Stimulated activated naive CD8-positive, alpha-beta T cell treated with anti-CD3 and anti-CD28 coated beads, Interleukin-15, Interleukin-2, amounts not matched to agents 100 U/mL and 50 U/mL, for 24 hours (primary cell): ENCODE results near the gene COL8A1.

Experiments used
- ATAC-seq: fragments of 150-1000 bp; cut with Tn5 transposase; one replicate; pipeline ENCODE4 v1.10.0; 2021
- DNase-seq: peaks from one replicate; pipeline ENCODE4 v3.0.0; 2021

Gene COL8A1

GRCh38 chr3:99639579-99639978 lies 1.2 kb downstream of the COL8A1 start:
- ATAC-seq: no peak
- DNase-seq: no peak

DNA sequence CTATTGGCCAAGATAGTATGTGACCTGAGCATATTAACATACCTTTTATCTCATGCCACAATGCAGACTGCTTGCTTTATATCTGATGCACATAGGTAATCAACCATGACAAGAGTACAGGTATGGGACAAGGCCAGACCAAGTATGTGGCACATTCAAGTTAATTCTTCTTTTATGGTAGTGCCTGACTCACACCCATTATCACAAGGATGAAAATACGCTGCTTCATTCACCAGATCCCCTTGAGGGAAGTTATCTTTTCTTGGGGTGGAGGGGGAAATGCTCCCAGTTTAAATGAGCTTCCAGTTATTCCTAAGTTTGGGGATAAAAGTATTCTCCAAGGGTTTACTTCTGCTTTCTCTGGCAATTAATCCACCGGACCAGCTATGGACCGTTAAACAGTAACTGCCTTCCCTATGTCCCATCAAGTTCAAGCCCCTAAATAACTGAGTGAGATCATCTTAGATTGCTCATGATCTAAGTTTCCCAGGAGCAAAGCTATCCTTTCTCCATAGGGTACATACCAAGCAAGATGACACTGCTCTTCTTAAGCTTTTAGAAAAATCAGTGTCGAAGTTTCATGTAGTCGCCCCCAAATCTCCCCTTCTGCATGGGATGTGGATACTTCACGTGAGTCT lies 1.9 kb downstream of the COL8A1 start:
- ATAC-seq (no peak), DNase-seq (no peak)

GRCh38 chr3:99641480-99641879 lies 3.1 kb downstream of the COL8A1 start:
- DNase-seq (no peak), ATAC-seq (no peak)

DNA sequence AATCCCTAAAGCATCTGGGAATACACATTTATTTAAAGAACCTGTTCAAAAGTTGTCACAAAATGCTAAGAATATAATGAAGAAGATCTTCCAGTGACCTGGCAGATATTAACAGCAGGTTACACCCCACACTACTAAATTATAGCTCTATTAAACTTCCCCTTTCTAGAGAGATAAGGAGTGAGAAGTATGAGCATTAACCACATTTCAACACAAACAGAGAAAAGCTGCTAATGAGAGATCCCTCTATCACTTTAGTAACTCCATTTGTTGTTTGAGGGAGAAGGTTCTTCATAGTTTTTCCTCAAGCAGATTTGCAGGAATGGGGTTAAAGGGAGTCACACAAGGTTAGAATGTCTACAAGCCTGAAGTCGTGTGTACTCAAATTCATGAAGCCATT lies 3.6 kb downstream of the COL8A1 start:
- no peak for DNase-seq
- no peak for ATAC-seq

- ATAC-seq: no peak
- DNase-seq: no peak
Observed at GRCh38 chr3:99644017-99644416, 5.6 kb downstream of the COL8A1 start.

GRCh38 chr3:99644746-99645145 lies 6.4 kb downstream of the COL8A1 start:
- ATAC-seq (no peak), DNase-seq (no peak)

DNA sequence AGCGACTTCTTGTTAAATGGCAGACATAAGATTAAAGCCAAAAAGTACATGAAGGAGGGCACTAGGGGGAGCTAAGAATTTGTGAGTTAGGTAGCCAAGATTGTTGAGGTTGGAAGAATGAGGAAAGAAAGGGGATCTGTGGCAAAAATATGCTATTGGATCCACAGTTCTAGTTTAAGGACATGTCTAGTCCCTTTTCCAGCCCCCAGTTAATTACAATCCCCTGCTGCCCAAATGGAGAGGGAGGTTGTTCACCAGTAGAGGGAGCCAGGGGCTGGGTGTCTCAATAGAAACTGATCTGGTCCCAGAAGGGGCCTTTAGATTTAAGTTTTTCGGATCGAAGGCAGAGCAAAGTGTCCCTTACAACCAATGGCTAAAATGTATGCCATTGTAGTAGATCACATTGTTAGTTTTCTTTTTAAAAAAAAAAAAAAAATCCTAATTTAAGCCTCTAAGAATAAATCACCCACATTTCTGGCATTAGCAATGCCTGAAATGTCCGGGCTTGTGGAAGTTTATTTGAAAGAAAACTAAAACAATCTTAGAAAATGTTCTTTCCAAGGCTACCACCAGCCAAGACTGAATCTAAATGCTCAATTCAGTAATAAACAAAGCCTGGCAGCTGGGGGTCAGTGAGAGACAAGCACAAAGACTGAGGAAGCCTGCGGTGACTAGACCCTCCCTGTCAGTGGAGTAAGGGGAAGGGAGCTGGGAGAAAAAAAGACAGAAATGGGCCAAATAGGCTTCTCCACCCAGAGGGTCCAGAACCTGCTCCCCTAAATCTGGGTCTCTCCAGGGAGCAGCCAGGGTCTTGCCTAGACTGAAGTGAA lies 7.1 kb downstream of the COL8A1 start:
- no peak for ATAC-seq
- DNase-seq: no peak

GRCh38 chr3:99646107-99646435 lies 7.7 kb downstream of the COL8A1 start:
- ATAC-seq (no peak), DNase-seq (no peak)

- ATAC-seq: no peak
Observed at GRCh38 chr3:99647081-99647480, 8.7 kb downstream of the COL8A1 start.

GRCh38 chr3:99648101-99648500 lies 9.7 kb downstream of the COL8A1 start:
- ATAC-seq: no peak
- no peak for DNase-seq

More at GRCh38 chr3:99647081-99647480, 8.7 kb downstream of the COL8A1 start:
- DNase-seq: no peak

- ATAC-seq (no peak), DNase-seq (no peak)
Observed at GRCh38 chr3:99648516-99648915, 10.1 kb downstream of the COL8A1 start.

DNA sequence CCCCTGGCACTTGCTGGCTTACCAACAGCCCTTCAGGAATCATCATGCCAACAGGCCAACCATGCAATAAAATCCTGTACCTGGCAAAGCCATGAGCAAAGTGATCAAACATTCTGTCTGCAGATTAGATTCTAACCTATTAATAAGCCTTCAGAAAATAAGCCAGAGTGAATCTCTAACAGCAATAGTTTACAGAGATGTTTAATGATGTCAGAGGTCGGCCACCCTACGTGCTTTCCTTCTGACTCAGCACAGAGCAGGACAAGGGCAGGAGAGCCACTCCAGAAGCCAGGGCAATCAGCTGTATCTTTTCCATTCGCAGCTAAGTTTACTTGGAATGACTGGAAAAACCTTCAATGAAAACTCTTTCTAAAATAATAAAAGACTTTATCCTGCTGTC lies 13.1 kb downstream of the COL8A1 start:
- ATAC-seq (no peak), DNase-seq (no peak)

DNA sequence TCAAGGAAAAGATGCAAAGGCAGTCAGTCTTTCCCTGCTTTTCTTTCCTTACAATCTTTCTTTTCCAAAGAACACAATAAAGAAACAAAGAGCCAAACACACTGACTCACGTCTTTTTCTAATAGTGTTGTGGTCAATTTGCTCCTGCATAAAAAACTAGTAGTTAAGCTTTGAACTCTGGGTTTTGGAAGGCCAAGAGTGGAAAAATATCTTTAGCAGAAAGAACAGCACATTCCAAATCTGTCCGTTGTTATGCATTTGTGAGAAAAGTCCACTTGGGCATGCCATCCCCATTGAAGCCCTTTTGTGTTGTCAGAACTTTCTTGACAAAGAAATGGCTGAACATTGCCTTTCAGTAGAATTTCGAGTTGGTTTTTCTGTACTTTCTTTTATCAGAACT lies 18.2 kb downstream of the COL8A1 start:
- no peak for ATAC-seq
- no peak for DNase-seq

DNA sequence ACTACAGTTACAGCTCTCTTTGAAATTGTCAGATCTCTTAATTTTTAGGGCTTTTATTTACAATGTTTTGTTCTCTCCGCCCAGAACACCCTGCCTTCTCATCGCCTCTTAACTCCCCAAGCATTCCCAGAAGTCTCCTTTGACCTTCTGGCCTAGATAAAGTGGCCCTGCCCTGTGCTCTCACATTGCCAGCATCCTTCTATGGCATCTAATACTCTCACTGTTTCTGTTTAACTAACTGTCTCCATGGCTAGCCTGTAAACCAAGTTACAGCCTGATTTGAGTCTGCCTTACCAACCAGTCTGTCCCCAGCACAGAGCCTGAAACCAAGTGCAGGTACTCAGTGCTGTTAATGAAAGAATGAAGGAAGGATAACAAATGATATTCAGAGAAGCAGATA lies 19.9 kb downstream of the COL8A1 start:
- no peak for ATAC-seq
- DNase-seq: no peak

GRCh38 chr3:99659032-99659431 lies 20.6 kb downstream of the COL8A1 start:
- no peak for DNase-seq
- peak; percentile 76 for ATAC-seq

- DNase-seq: no peak
Observed at GRCh38 chr3:99659951-99660350, 21.6 kb downstream of the COL8A1 start.

GRCh38 chr3:99662838-99663570 lies 24.6 kb downstream of the COL8A1 start:
- no peak for DNase-seq
- ATAC-seq: no peak

More at GRCh38 chr3:99659951-99660350, 21.6 kb downstream of the COL8A1 start:
- no peak for ATAC-seq

DNA sequence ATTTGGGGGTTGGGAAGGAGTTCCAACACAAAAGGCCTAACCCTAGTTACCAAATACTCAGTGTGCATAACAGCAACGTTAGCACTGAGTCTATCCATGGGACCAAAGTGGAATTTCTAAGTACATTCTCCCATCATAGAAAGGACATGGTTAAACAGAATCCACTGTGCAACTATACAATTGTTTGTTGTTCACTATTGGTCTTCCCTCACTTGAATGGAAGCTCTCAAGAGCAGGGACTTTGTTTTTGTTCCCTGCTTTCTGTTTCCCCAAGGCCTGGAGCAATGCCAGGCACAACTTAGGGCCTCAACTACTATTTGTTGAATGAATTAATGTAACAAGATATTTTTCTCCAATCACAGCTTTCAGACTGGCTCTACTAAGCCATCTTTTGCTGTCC lies 25.6 kb downstream of the COL8A1 start:
- ATAC-seq: no peak
- DNase-seq: no peak

DNA sequence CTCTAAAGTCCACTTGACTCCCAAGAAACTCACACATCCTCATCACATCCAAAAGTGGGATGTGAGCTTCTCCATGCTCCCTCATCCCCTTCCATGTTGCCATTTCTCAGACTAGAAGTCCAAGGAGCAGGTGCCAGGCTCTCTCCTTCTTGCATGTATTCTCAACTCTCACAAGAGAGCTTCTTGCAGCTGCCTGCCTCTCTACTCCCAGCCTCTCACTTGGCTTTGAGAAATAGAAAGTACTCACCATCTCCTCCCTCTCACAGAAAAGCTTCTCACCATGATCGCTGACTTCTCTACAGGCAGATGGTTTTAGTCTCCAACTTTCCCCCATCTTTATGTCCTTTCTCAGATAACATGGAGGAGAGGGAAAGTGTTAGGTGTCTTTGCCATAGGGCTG lies 26.6 kb downstream of the COL8A1 start:
- no peak for DNase-seq
- ATAC-seq: no peak

- no peak for DNase-seq
Observed at GRCh38 chr3:99666201-99666600, 27.8 kb downstream of the COL8A1 start.

DNA sequence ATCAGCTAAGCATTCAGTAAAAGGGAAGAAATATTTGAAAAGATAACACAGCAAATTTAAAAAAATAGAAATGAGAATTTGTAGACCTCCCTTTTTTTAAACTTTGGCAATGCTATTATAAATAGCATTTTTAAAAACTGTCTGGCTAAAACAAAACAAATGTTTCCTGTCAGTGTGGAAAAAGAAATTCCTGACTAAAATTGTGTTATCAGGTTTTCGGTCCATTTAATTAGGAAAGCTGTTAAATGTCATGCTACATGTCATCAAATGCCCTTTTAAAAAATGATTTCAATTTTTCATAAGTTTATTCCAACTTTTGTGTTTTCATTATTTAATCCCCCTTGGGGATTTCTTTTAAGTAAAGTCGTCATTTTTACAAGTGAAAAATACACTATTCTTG lies 29.6 kb downstream of the COL8A1 start:
- no peak for ATAC-seq

More at GRCh38 chr3:99666201-99666600, 27.8 kb downstream of the COL8A1 start:
- ATAC-seq: no peak

DNA sequence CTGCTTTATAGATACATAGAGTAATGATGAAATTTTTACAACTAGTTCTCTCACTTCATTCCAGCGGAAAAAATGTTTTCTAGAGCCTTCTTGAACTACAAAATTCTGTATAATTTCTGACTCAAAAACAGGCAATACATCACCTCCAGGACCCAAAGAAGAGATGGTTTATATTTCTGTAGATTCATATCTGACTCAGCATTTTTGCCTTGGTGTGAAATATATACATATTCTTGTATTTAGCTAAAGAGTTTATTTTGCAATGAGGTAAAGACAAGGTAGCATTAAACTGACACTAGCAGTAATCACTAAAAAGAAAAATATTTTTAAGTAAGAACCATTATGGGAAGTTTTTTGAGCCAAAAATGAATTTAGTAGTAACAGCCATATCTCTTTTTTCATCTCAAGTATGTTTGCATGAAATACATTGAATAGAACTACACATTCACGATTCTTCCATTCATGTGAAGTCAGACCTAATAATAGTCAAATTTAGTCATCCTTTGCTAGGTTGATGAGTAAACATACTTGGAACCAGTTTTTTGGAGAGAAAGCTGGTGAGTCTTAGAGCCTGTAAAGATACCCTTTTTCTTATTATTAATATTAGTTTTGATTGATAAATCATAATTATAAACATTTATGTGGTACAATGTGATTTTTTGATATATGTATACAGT lies 31.6 kb downstream of the COL8A1 start:
- ATAC-seq (no peak), DNase-seq (no peak)

More for the DNA sequence above, 29.6 kb downstream of the COL8A1 start:
- DNase-seq: no peak

DNA sequence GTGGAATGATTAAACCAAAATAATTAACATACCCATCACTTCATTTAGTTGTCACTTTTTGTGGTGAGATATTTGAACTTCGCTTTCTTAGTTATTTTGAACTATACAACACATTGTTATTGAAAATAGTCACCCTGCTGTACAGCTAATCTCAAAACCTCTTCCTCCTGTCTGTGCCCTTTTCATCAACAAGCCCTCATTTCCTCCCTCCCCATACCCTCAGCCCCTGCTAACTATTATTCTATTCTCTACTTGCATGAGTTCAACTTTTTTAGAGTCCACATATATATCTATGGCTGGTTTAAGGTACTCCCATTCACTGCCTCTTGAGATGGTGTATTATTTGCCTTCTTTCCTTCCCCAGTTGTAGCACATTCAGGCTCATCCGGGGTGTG lies 32.2 kb downstream of the COL8A1 start:
- DNase-seq (no peak), ATAC-seq (no peak)
